Measurements from ENCODE around the gene KRT32. TPM values are rescaled to one million over a fixed set of nuclear protein-coding genes. Genes with fewer than 3 reads are reported as not detected.

Gene KRT32
- total RNA-seq, 4 donors from 2014 or later, result not detected

GRCh38 chr17:41476866-41477815 lies 10.0 kb upstream of the KRT32 start:
- TF ChIP-seq POLR2A (IDR thresholded peaks at IDR 0.05) (no peak), CTCF (IDR thresholded peaks at IDR 0.05) (no peak)
- no peak overlapping the region for H3K4me3 ChIP-seq
- DNase-seq, result no peak
- H3K27me3 ChIP-seq, result no peaks in the 10 kb centered on the region
- no peaks in the 10 kb centered on the region for H3K36me3 ChIP-seq
- H3K4me1 ChIP-seq, result no peaks in the 10 kb centered on the region
- intact Hi-C loops (cut with DNase I; ENCODE audit: low total_unique reads), result no loop called here
- H3K27ac ChIP-seq, result no peak overlapping the region
- no peaks in the 10 kb centered on the region for H3K9me3 ChIP-seq

- no peak for DNase-seq
- Histone ChIP-seq H3K27me3 (no peaks in the 10 kb centered on the region), H3K36me3 (no peaks in the 10 kb centered on the region), H3K4me1 (no peaks in the 10 kb centered on the region), H3K4me3 (no peak overlapping the region), H3K9me3 (no peaks in the 10 kb centered on the region), H3K27ac (no peak overlapping the region)
- intact Hi-C loops (cut with DNase I; ENCODE audit: low total_unique reads), result no loop called here
- TF ChIP-seq POLR2A (IDR thresholded peaks at IDR 0.05) (no peak), CTCF (IDR thresholded peaks at IDR 0.05) (no peak)
Observed at GRCh38 chr17:41475421-41475820, 8.2 kb upstream of the KRT32 start.

- TF ChIP-seq POLR2A (IDR thresholded peaks at IDR 0.05), result no peak
- no peak for TF ChIP-seq CTCF (IDR thresholded peaks at IDR 0.05)
- H3K9me3 ChIP-seq, result no peaks in the 10 kb centered on the region
- H3K4me1 ChIP-seq, result no peaks in the 10 kb centered on the region
- intact Hi-C loops (cut with DNase I; ENCODE audit: low total_unique reads), result no loop called here
- no peaks in the 10 kb centered on the region for H3K27me3 ChIP-seq
- no peak overlapping the region for H3K27ac ChIP-seq
- no peak overlapping the region for H3K4me3 ChIP-seq
- no peaks in the 10 kb centered on the region for H3K36me3 ChIP-seq
- DNase-seq, result no peak
Observed at GRCh38 chr17:41474863-41475262, 7.7 kb upstream of the KRT32 start.

GRCh38 chr17:41468346-41468745 lies 1.2 kb upstream of the KRT32 start:
- TF ChIP-seq CTCF (IDR thresholded peaks at IDR 0.05) (no peak), POLR2A (IDR thresholded peaks at IDR 0.05) (no peak)
- Histone ChIP-seq H3K9me3 (no peaks in the 10 kb centered on the region), H3K36me3 (no peaks in the 10 kb centered on the region), H3K27ac (no peak overlapping the region), H3K4me3 (no peak overlapping the region), H3K4me1 (no peaks in the 10 kb centered on the region), H3K27me3 (no peaks in the 10 kb centered on the region)
- DNase-seq, result no peak
- intact Hi-C loops (cut with DNase I; ENCODE audit: low total_unique reads), result no loop called here

- intact Hi-C loops (cut with DNase I; ENCODE audit: low total_unique reads), result no loop called here
- no peak overlapping the region for H3K27ac ChIP-seq
Observed at GRCh38 chr17:41467561-41467960, 375 bp upstream of the KRT32 start.

More at GRCh38 chr17:41467561-41467960, 375 bp upstream of the KRT32 start:
- H3K4me1 ChIP-seq, result no peaks in the 10 kb centered on the region
- DNase-seq, result no peak
- H3K4me3 ChIP-seq, result no peak overlapping the region
- TF ChIP-seq POLR2A (IDR thresholded peaks at IDR 0.05) (no peak), CTCF (IDR thresholded peaks at IDR 0.05) (no peak)
- H3K36me3 ChIP-seq, result no peaks in the 10 kb centered on the region
- H3K9me3 ChIP-seq, result no peaks in the 10 kb centered on the region
- H3K27me3 ChIP-seq, result no peaks in the 10 kb centered on the region
